MV-4-11 (cell line): Measurements from ENCODE around the gene METTL25.

Experiments
- DNase-seq: peaks from one replicate; lab custom pipeline; 2025; lab: John Stamatoyannopoulos, UW

The METTL25 gene

DNA sequence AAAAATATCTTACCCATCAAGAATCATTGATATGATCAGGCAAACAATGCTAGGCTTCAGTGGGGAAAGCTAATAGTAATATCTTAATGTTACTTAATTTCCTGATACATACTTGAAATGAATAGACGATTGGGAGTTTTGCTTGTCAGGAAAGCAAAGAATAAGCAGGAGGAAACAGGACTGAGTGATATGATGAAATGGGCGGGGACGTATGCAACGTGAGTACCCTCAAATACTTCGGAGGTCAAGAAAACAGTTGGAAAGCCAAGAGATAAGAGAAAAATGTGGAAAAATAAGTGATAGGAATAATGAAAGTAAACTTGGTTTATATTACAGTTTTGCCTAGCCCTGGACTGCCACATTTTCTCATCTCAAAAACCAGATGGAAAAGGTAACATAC lies 49.2 kb downstream of the METTL25 start:
- no peak for DNase-seq

- no peak for DNase-seq
Measured at GRCh38 chr12:82408844-82409243, 50.5 kb downstream of the METTL25 start.

- DNase-seq = no peak
Measured at GRCh38 chr12:82411546-82412230, 53.4 kb downstream of the METTL25 start.

DNA sequence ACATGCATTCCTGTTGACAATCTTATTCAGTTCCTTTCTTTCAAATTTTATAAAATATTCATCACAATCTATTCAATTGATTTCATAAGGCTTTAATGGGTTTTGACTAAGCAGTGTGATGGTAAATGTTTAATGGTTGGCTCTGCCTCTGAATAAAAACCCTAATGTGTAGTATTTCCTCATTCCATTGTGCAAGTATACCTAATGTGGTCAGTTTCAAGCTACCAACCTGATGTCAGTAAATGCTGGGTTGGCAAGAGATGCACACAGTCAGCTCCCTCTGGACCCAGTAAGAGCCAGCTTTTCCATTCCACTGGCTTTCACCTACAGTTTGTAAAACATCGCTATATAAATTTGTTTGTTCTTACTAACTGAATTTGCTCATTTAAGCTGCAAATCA lies 53.9 kb downstream of the METTL25 start:
- no peak for DNase-seq

- no peak for DNase-seq
Measured at GRCh38 chr12:82414044-82414443, 55.7 kb downstream of the METTL25 start.

DNA sequence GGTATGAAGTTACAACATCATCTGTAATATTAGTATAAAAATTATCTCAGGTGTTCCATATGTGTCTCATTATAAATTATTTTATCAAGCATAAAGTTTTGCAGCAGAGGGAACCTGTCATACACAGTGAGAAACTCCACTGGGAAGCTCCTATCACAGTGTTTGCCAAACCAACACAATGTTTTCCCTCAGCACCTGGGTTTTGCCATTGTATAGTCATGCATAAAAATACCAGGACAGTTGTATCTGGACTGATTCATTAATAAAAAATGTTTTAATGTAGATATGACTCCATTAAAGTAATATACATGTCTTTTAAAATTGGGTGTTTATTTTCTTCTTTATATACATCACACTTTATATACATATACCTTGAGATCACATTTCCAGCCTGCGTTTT lies 56.6 kb downstream of the METTL25 start:
- DNase-seq = no peak

DNA sequence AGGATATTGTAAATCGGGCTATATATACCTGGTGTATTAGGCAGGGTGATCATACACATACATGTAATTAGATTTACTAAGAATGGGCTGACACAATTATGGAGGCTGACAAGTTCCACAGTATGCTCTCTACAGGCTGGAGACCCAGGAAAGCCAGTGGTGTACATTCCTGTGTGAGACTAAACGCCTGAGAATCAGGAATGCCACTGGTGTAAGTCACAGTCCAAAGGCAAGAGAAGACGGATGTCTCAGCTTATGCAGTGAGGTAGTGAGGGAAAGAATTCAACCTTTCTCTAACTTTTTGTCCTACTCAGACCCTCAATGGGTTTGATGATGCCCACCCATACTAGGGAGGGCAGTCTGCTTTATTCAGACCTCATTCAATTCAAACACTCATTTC lies 57.1 kb downstream of the METTL25 start:
- no peak for DNase-seq

GRCh38 chr12:82425241-82425640 lies 66.9 kb downstream of the METTL25 start:
- DNase-seq = no peak

DNA sequence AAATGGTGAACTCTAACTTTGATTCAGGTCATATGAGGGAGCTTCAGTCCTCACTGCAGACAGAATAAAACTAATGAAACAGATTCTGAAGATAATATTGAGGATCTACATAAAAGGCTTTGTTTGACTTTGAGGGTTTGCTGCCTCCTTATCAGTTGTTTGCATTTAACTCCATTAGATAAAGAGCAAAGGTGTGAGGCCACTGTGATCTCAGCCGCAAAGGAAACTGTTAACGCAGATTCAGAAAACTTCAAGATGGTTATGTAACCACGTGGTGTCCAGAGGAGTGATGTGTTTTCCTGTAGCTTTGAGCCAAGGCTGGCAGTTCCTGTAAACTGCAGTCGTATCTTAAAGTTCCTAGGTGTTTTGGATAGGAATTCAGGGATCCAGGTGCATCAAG lies 67.8 kb downstream of the METTL25 start:
- DNase-seq = no peak

DNA sequence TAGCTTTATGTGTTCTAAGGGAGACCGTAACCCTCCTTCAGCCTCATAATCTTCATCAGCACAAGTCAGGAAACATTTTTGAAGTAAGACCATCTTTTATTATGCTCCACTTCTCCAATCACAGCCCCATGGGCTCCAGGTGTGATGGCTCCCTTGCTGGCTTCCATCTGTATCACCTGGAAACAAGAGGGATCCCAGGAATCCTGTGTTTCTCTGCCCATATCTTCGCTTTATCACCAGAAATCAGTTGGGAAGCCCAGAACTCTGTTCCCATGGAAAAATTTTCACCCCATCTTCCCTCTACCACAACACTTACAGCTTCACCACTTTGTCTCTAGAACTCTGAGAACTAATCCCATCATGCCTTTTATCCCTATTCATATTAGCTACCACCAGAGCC lies 68.3 kb downstream of the METTL25 start:
- no peak for DNase-seq

GRCh38 chr12:82430541-82431145 lies 72.3 kb downstream of the METTL25 start:
- DNase-seq = no peak

DNA sequence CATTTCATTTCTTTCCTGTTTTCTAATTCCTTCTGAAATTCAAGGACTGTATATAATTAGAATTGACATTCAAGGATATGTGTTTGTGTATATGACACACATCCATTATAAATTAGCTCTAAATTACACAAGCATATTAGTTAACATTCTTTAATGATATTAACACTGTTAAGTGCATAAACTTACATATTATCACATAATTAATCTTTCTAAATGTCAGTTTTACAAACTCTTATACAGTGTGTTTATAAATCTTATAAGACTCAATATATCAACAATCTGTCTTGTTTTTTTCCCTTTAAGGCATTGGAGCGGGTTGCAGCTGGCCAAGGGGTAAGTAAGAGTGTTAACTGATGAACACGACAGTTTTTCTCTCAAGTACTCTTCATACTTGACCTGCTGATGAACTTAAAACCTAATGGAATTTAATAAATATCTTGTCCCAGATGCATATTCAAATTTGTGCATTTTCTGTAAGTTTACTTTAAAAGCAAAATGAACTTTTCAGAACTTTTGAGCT lies 76.1 kb downstream of the METTL25 start:
- no peak for DNase-seq

GRCh38 chr12:82436354-82436753 lies 78.0 kb downstream of the METTL25 start:
- DNase-seq = no peak

- no peak for DNase-seq
Measured at GRCh38 chr12:82437744-82438143, 79.4 kb downstream of the METTL25 start.

GRCh38 chr12:82438356-82438755 lies 80.0 kb downstream of the METTL25 start:
- DNase-seq = no peak

DNA sequence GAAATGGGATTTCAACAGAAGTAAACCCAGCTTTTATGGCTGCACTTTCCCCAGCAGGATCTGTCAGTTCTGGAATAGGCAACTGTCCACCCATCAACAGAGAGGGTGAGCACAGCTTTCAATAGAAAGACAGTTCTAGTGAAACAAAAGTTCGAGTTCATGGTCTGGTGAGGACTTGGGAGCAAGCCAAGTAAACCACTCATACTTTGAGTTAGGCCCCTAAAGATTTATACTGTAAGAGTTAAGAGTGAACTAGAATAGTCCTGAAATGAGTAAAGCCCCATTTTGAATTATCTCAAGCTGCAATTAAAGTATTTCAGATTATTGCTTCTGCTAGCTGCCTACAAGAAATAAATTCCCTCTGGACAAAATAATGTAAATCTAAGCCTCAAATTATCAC lies 82.6 kb downstream of the METTL25 start:
- no peak for DNase-seq

GRCh38 chr12:82448911-82449578 lies 90.7 kb downstream of the METTL25 start:
- no peak for DNase-seq

DNA sequence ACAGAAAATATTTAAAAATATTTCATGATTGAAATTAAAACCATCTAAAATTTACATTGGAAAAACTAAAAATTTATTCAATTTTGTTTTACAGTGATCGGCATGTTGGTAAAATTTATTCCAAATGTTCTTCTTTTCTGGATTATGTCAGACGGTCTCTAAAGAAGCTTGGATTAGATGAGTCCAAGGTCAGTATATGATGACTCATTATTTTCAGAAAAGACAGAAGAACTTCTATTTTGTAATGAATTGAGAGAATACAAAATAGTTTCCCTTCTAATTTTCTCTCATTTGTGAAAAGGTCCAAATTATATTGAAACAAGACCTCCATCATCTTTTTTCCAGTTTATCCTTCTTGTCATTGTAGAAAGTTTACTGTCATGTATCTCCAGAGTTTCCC lies 98.3 kb downstream of the METTL25 start:
- no peak for DNase-seq

DNA sequence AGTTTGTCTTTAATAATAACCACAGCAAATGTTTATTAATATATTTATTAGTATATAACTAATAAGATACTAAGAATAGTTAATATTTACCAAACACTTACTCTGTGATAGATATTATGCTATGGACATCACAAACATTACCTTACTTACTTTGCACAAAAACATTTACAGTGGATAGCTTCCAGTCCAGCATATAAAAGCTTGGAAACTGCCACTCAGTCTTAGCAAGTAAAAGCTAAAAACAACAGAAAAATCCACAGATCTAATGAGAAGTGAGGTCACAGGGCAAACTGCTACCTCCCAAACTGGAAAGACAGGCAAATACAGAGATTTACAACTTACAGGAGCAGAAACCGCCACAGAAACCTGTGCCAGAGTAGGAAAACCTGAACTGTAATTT lies 99.8 kb downstream of the METTL25 start:
- DNase-seq = no peak

- no peak for DNase-seq
Measured at GRCh38 chr12:82461393-82461792, 103.1 kb downstream of the METTL25 start.

- peak; percentile 86 for DNase-seq
Measured at GRCh38 chr12:82461836-82462235, 103.5 kb downstream of the METTL25 start.

GRCh38 chr12:82468563-82468962 lies 110.2 kb downstream of the METTL25 start:
- no peak for DNase-seq

DNA sequence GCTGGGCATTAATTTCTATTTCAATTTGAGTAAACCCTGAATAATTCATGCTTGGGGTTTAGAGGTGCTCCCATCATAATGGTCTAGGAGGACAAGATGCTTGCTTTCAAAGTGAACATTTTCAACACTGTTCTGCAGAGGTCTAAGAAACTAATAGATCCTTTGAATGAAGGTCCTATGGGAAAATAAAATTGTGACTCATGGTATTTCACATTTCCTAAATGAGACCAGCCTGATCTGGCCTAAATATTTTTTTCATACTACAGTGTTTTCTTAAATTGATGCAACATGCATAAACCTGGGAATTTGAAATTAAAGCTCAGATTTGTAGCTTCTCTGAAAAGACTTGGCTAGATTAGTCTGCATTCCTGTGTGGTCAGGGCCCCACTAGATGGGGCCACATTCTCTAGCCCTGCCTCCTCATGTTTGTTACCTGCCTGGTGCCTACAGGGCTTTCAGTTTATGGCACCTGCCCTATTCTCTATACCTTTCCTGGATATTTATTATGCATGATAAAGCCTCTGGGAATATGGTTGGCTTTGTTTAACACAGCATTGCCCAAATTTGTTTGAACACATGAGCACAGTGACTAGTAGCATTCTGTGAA lies 112.7 kb downstream of the METTL25 start:
- DNase-seq = no peak
